AG09309 (cell line): ENCODE data around the gene H6PD.

ENCODE experiments used
- DNase-seq: peaks from one replicate; pipeline ENCODE4 v3.0.0-alpha.2; 2010; ENCODE audit warnings: low read depth
- H3K4me3 ChIP-seq: 2 replicates; pipeline ENCODE4 v1.5.1; 2011; ENCODE audit warnings: mild to moderate bottlenecking, low read depth, low read length, moderate library complexity; ENCODE audit not compliant: control insufficient read depth
- CTCF ChIP-seq: IDR thresholded peaks from 2 replicates; pipeline ENCODE4 v1.5.1; 2011; ENCODE audit warnings: mild to moderate bottlenecking, low read depth, low read length, inconsistent platforms; ENCODE audit not compliant: insufficient read depth, control insufficient read depth; ENCODE audit errors: missing control alignments

The H6PD gene

GRCh38 chr1:9207086-9207485 is 27.5 kb upstream of the H6PD start:
- TF ChIP-seq CTCF = no peak
- peak; percentile 61 for DNase-seq

GRCh38 chr1:9207715-9208114 is 26.9 kb upstream of the H6PD start:
- no peak for TF ChIP-seq CTCF
- DNase-seq = no peak
- H3K4me3 ChIP-seq = no peak overlapping the region

More at GRCh38 chr1:9207086-9207485, 27.5 kb upstream of the H6PD start:
- H3K4me3 ChIP-seq = no peak overlapping the region

GRCh38 chr1:9211291-9211811 is 23.2 kb upstream of the H6PD start:
- H3K4me3 ChIP-seq = no peak overlapping the region
- DNase-seq = no peak
- no peak for TF ChIP-seq CTCF

- no peak overlapping the region for H3K4me3 ChIP-seq
- no peak for DNase-seq
- no peak for TF ChIP-seq CTCF
Measured at GRCh38 chr1:9212735-9213134, 21.8 kb upstream of the H6PD start.

- DNase-seq = no peak
- no peak overlapping the region for H3K4me3 ChIP-seq
- TF ChIP-seq CTCF = no peak
Measured at GRCh38 chr1:9213956-9214355, 20.6 kb upstream of the H6PD start.

GRCh38 chr1:9218917-9219316 is 15.7 kb upstream of the H6PD start:
- TF ChIP-seq CTCF = no peak
- no peak for DNase-seq
- H3K4me3 ChIP-seq = no peak overlapping the region

GRCh38 chr1:9222846-9223625 is 11.5 kb upstream of the H6PD start:
- no peak for DNase-seq
- TF ChIP-seq CTCF = no peak
- H3K4me3 ChIP-seq = no peak overlapping the region
